Keratinocyte (primary cell): ENCODE results near the gene DUSP10. TPM values are rescaled to one million over a fixed set of nuclear protein-coding genes. Genes with fewer than 3 reads are reported as not detected.

Source experiments
- DNase-seq: peaks from one replicate; pipeline ENCODE4 v3.0.0-alpha.2; 2011; ENCODE audit warnings: low read depth, missing footprints, low spot score
- FAIRE-seq: peaks from 2 replicates; lab custom pipeline; 2011; peaks lifted over from hg19 to GRCh38; lab: Jason Lieb, UNC
- H2AFZ ChIP-seq: 2 replicates; pipeline ENCODE4 v1.6.0; 2012; ENCODE audit warnings: low read length, control low read depth, inconsistent platforms; ENCODE audit not compliant: control insufficient read depth
- H3K27ac ChIP-seq: 2 replicates; pipeline ENCODE4 v1.5.1; 2011; ENCODE audit warnings: low read length; ENCODE audit not compliant: control insufficient read depth, insufficient read depth
- H3K27me3 ChIP-seq: 3 replicates; pipeline ENCODE4 v1.6.0; 2011; ENCODE audit warnings: low read length; ENCODE audit not compliant: control insufficient read depth, insufficient read depth; ENCODE audit errors: extremely low read depth
- H3K36me3 ChIP-seq, 2 experiments: 2 replicates in 1 of 2; 3 replicates in 1 of 2; pipeline ENCODE4 v1.5.1; 2011; ENCODE audit warnings: low read length in 2 of 2, mild to moderate bottlenecking in 1 of 2; ENCODE audit not compliant: control insufficient read depth in 2 of 2, insufficient read depth in 2 of 2; ENCODE audit errors: extremely low read depth in 1 of 2
- H3K4me1 ChIP-seq: 3 replicates; pipeline ENCODE4 v1.5.1; 2011; ENCODE audit warnings: low read length; ENCODE audit not compliant: control insufficient read depth, insufficient read depth; ENCODE audit errors: extremely low read depth
- H3K4me2 ChIP-seq: 3 replicates; pipeline ENCODE4 v1.6.0; 2011; ENCODE audit warnings: low read depth, low read length; ENCODE audit not compliant: control insufficient read depth, insufficient read depth; ENCODE audit errors: extremely low read depth
- H3K4me3 ChIP-seq, 3 experiments: fragments of 200-600 bp in 1 of 3; sonication (generic) in 1 of 3; 2 replicates in 2 of 3; 3 replicates in 1 of 3; pipeline ENCODE4 v1.5.1; 2011 to 2016; ENCODE audit warnings: low read length in 3 of 3, mild to moderate bottlenecking in 3 of 3, control low read depth in 2 of 3, inconsistent platforms in 1 of 3, low read depth in 1 of 3, mixed read lengths in 1 of 3, mixed run types in 1 of 3, moderate library complexity in 1 of 3; ENCODE audit not compliant: control insufficient read depth in 2 of 3, insufficient read depth in 2 of 3; ENCODE audit errors: extremely low read depth in 1 of 3
- H3K79me2 ChIP-seq: 2 replicates; pipeline ENCODE4 v1.6.0; 2012; ENCODE audit warnings: low read length; ENCODE audit not compliant: control insufficient read depth, insufficient read depth
- H3K9ac ChIP-seq: 3 replicates; pipeline ENCODE4 v1.6.0; 2011; ENCODE audit warnings: low read length; ENCODE audit not compliant: control insufficient read depth, insufficient read depth; ENCODE audit errors: extremely low read depth
- H3K9me1 ChIP-seq: 3 replicates; pipeline ENCODE4 v1.6.0; 2011; ENCODE audit warnings: low read length; ENCODE audit not compliant: control insufficient read depth, insufficient read depth; ENCODE audit errors: extremely low read depth
- H3K9me3 ChIP-seq: 2 replicates; pipeline ENCODE4 v1.5.1; 2012; ENCODE audit warnings: low read depth, low read length; ENCODE audit not compliant: control insufficient read depth
- H4K20me1 ChIP-seq: 3 replicates; pipeline ENCODE4 v1.6.0; 2011; ENCODE audit warnings: low read length; ENCODE audit not compliant: control insufficient read depth, insufficient read depth; ENCODE audit errors: extremely low read depth
- EZH2 ChIP-seq: IDR thresholded peaks from one replicate; pipeline ENCODE4 v1.6.1; 2012; ENCODE audit warnings: inconsistent platforms, mild to moderate bottlenecking, low read length, moderate library complexity
- dilution Hi-C: fragments of 300-500 bp; cut with MboI; formaldehyde crosslinking; loops from one replicate; pipeline ENCODE4 v1.7.0; 2020; ENCODE audit warnings: low sequenced_read_pairs; ENCODE audit not compliant: extremely low pct_ligation_motif_present
- polyA plus RNA-seq, 5 experiments: library from polyadenylated mRNA; depleted of rRNA in 3 of 5; stranded (reverse) in 3 of 5; stranded (forward) in 1 of 5; unstranded in 1 of 5; fragments of >200 nt; gene quantifications; 1 replicate in 1 of 5; 2 replicates in 3 of 5; 3 replicates in 1 of 5; pipeline versions ENCODE4 v1.2.1 to v1.2.3, GENCODE V29; 2011 to 2012; ENCODE audit warnings: missing spikeins in 2 of 5, low read depth in 1 of 5, low replicate concordance in 1 of 5
- TF ChIP-seq, protein P1 (sequence below), 3 experiments: IDR thresholded peaks in 1 of 3; conservative IDR thresholded peaks in 1 of 3; optimal IDR thresholded peaks in 1 of 3; 2 replicates in 2 of 3; 3 replicates in 1 of 3; pipeline versions ENCODE3 to v1.5.1; 2011; ENCODE audit warnings: low read length in 3 of 3, mild to moderate bottlenecking in 3 of 3, moderate library complexity in 2 of 3, control low read depth in 1 of 3, inconsistent platforms in 1 of 3; ENCODE audit not compliant: insufficient read depth in 2 of 3; ENCODE audit errors: extremely low read depth in 1 of 3

The DUSP10 gene
- polyA plus RNA-seq, 1 donor (not counting 4 experiments of a cell fraction or from before 2014, with no cell fraction given), result 15.1 TPM

DNA sequence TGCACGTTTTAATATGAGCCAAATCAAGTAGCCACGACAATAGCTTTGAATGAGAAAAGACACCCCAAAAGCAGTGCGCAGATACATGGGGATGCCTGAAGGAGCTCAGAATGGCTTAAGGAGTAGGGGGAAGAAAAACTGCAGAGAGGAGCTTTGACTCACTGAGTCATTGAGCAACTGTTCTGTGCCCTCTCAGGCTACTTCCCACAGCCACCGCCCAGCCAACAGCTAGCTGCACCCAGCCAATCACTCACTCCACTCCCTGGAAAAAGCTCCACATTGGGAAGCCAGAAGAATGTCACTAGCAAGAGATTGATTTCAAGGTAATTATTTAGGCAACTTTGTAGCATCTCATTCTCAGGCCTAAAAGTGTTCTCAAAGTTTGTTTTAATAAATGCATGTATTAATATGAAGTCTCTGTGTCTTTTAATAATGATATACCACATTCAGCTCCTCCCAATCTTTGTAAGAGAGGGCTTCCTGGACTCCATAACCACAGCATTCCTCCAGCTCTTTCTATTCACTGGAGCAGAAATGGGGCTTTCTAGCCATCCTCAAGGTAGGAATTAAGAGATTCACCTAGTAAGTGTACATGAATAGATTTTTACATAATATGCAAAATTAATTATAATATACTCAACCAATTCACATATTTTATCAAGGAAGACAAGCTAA is 16.8 kb downstream of the DUSP10 start:
- H3K4me2 ChIP-seq, result peak overlapping the region; percentile 25
- DNase-seq, result no peak
- peaks cover 6% of the 10 kb centered on the region for H3K79me2 ChIP-seq
- H4K20me1 ChIP-seq, result no peaks in the 10 kb centered on the region
- H3K36me3 ChIP-seq, result peaks cover 3 to 4% of the 10 kb centered on the region in 2 experiments
- H3K9me1 ChIP-seq, result no peaks in the 10 kb centered on the region
- no peak overlapping the region for H3K9ac ChIP-seq
- dilution Hi-C loops, result no loop called here
- H3K4me1 ChIP-seq, result peaks cover 25% of the 10 kb centered on the region
- no peaks in the 10 kb centered on the region for H3K27me3 ChIP-seq
- H3K9me3 ChIP-seq, result peaks cover 7% of the 10 kb centered on the region
- peak overlapping the region; percentile 11 for H3K27ac ChIP-seq
- H3K4me3 ChIP-seq, result no peak overlapping the region
- TF ChIP-seq, protein P1, sequence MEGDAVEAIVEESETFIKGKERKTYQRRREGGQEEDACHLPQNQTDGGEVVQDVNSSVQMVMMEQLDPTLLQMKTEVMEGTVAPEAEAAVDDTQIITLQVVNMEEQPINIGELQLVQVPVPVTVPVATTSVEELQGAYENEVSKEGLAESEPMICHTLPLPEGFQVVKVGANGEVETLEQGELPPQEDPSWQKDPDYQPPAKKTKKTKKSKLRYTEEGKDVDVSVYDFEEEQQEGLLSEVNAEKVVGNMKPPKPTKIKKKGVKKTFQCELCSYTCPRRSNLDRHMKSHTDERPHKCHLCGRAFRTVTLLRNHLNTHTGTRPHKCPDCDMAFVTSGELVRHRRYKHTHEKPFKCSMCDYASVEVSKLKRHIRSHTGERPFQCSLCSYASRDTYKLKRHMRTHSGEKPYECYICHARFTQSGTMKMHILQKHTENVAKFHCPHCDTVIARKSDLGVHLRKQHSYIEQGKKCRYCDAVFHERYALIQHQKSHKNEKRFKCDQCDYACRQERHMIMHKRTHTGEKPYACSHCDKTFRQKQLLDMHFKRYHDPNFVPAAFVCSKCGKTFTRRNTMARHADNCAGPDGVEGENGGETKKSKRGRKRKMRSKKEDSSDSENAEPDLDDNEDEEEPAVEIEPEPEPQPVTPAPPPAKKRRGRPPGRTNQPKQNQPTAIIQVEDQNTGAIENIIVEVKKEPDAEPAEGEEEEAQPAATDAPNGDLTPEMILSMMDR (optimal IDR thresholded peaks at IDR 0.05 in 1 of 3, IDR thresholded peaks at IDR 0.05 in 1 of 3, conservative IDR thresholded peaks at IDR 0.05 in 1 of 3; ENCODE audit: extremely low read depth in 1 of 3, insufficient read depth in 2 of 3, low read length in 3 of 3), result no peak
- TF ChIP-seq EZH2, result no peak
- H2AFZ ChIP-seq, result no peak overlapping the region
- FAIRE-seq, result no peak

DNA sequence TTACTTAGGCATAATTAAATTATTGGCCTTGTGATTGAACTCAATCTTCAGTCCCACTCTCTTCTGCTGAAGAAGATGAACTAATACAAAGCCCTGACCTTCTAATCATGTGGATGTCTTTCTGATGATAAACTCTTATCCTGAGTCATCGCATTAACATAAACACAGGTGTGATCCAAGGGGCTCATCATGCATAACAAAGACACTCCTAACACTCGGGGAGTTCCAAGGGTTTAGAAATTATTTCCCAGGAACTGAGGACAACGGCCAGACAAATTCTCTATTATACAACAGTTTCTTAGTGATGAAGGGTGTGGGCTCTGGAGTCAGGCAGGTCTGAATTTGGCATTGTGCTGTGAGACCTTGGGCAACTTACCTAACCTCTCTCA is 18.0 kb downstream of the DUSP10 start:
- H3K79me2 ChIP-seq, result peaks cover 7% of the 10 kb centered on the region
- peak overlapping the region; percentile 22 for H3K27ac ChIP-seq
- no peaks in the 10 kb centered on the region for H3K9me1 ChIP-seq
- dilution Hi-C loops, result no loop called here
- no peak overlapping the region for H3K9ac ChIP-seq
- H2AFZ ChIP-seq, result no peak overlapping the region
- DNase-seq (no peak), FAIRE-seq (no peak)
- H3K36me3 ChIP-seq, result peaks cover 3 to 4% of the 10 kb centered on the region in 2 experiments
- H3K4me2 ChIP-seq, result no peak overlapping the region
- H3K4me1 ChIP-seq, result peaks cover 21% of the 10 kb centered on the region
- no peak for TF ChIP-seq EZH2
- TF ChIP-seq, protein P1 (optimal IDR thresholded peaks at IDR 0.05 in 1 of 3, IDR thresholded peaks at IDR 0.05 in 1 of 3, conservative IDR thresholded peaks at IDR 0.05 in 1 of 3; ENCODE audit: extremely low read depth in 1 of 3, insufficient read depth in 2 of 3, low read length in 3 of 3), result no peak
- no peak overlapping the region for H3K4me3 ChIP-seq
- H3K27me3 ChIP-seq, result no peaks in the 10 kb centered on the region
- H4K20me1 ChIP-seq, result no peaks in the 10 kb centered on the region
- peaks cover 7% of the 10 kb centered on the region for H3K9me3 ChIP-seq
